Stimulated activated CD4-positive, alpha-beta T cell treated with anti-CD3 and anti-CD28 coated beads, Interleukin-2, amount 100 ng/mL, for 4 hours (primary cell): ENCODE results near the gene BMAL1.
A peak's percentile ranks its signal among the peaks of the same experiment; 100 is the strongest.

Source experiments
- DNase-seq: peaks from one replicate; pipeline ENCODE4 v3.0.0-alpha.2; 2020; ENCODE audit warnings: low read depth

BMAL1 gene

DNA sequence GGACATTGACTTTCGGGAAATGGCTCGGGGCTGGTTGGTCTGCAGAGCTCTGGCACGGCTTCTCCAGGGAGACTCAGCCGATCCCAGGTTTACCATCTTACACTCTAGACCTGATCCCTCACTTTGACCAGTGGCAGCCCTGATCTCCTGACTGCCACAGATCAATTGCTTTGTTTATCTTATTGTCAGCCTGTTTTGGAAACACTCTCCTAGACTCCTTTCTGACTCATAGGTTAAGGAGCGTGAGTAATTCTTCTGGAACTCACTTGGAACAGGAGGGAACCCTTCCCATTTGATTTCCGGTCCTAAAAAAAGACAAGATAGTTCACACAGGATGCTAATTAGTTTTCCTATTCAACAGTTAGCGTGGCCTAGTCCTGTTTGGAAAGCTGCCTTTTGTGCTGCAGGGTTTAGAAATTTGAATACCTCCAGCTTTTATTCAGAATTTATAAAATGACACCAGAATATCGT lies 16.0 kb upstream of the BMAL1 start:
- no peak for DNase-seq

- DNase-seq: no peak
Measured at GRCh38 chr11:13262096-13262495, 15.5 kb upstream of the BMAL1 start.

- DNase-seq: no peak
Measured at GRCh38 chr11:13268791-13269190, 8.8 kb upstream of the BMAL1 start.

GRCh38 chr11:13269775-13270174 lies 7.8 kb upstream of the BMAL1 start:
- no peak for DNase-seq

DNA sequence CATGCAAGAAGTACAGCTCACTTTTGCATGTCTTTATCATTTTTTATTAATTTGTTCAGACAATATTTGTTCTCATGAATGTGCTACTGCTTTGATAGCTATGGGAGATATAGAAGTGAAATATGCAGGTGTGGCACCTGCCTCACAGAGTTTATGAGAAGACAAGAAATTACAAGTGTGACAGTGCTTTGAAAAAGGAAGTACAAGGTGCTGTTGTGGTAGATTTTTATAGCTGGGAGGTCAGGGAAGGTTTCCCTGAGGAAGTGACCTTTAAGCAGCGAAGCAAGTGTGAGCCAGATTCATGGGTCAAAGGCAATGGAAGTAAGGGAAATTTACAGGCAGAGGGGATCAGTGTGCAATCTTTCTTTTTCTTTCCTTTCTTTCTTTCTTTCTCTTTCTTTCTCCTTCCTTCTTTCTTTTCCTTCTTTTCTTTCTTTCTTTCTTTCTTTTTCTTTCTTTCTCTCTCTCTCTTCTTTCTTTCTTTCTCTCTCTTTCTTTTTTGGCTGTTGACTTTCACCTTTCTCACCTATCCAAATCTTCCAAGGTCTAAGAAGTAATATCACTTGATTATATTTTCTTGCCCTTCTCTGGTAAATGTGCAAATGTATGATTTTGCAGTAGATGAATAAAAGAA lies 6.4 kb upstream of the BMAL1 start:
- no peak for DNase-seq

- DNase-seq: no peak
Measured at GRCh38 chr11:13276454-13276831, 1.1 kb upstream of the BMAL1 start.

DNA sequence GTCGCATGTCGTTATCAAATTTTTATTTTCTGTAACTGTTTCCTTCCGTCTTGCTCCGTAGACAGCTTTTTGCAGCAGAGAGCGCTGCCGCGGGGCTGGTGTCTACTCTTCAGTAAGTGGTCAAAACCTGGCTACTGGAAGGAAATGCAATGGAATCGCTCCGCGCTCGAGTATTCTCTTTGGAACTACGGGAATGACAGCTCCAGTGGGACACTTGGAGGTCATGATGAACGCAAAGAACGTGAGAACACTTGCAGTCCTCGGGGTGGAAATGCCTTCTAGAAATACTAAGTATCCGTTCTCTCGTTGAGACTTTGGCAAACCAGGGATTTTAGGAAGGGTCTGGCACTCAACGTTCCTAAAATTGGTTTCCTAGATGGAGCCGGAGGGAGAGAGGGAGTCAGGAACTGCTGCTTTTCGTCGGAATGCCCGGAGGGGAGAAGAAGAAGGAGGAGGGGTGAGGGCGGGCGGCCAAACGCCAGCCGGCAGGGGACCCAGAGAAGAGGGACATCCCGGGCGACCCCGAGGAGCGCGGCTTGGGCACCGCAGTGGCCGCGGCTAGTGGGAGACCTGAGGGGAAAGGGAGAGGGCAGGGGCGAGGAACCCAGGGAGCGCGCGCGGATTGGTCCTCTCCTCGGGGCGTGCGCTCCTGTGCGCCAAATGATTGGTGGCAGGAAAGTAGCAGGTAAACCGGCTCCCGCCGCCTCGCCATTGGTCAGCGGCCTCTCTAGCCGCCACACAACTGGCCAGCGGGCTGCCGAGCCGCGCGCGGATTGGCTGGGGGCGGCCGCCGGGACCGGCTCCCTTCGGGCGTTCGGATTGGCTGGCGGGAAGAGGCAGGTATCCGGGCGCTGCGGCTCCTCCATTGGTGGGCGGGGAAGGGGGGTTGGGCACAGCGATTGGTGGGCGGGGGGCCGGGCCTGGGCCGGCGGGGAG lies 490 bp upstream of the BMAL1 start:
- peak; percentile 92 for DNase-seq

DNA sequence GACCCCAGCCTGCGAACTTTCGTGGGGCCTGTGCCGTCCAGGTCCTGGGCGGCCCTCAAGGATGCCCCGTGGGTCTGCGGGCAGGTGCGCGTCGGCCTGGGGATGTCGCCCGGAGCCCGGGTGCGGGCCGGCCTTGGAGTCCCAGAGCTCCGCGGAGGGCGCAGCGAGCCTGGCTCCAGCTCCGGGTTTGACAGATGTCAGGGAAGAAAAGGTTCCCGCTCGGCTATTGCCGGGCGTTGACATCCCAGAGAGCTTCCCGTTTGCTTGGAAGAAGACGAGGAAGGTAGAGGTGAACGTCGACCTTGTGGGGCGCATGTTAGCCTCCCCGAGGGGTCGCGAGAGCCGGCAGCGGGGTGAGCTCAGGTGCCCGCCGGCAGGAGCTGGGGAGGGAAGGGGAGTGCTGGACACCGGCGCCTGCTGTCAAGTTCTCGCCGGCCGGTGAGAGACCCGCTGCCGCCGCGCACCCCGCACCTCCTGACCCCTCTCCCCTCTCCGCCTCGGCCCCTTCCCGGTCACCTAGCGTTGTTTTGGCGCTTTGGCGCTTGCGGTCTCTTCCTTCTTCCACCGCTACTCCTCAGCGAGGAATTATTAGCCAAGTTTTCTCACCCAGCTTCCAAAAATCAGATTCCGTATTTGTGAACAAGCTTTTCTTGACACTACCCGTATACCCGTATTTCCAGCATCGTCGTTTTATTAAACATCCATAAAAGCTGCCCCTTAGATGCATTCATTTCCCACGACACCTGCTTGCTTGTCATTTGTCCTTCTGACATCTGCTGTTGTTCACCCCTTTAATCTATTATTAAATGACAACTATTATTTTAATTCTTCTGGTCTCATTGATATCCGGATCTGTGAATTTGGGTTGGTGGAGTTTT lies 1.3 kb downstream of the BMAL1 start:
- DNase-seq: no peak

GRCh38 chr11:13279487-13279834 lies 1.9 kb downstream of the BMAL1 start:
- no peak for DNase-seq

DNA sequence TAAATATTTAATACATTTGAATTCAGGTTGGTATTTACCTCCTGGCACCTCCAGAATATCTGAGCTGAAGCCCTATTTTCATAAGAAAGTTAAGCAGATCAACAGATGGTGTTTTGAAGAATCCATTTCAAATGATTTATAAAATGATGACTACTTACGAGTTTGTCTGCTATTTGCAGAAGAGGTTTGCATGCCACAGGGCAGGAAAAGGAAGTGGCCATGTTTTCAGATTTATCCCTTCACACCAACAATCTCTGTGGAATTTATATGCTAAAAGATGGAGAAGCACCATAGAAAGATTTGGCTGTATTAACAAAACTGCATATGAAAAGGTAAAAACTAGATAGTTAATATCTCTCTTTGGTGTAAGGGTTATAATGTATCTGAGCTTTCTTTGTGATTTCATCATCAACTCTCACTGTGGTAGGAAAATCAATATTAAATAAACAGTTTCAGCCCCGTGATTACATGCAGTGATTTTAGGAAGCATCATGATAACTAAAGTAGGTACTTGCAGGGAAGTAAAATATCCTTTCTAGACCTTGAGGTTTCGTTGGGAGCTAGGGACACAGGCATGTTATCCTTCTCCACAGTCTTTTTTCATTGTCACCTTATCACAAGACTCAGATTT lies 2.6 kb downstream of the BMAL1 start:
- DNase-seq: no peak

- DNase-seq: no peak
Measured at GRCh38 chr11:13280777-13281176, 3.2 kb downstream of the BMAL1 start.

GRCh38 chr11:13283636-13284035 lies 6.0 kb downstream of the BMAL1 start:
- DNase-seq: no peak

DNA sequence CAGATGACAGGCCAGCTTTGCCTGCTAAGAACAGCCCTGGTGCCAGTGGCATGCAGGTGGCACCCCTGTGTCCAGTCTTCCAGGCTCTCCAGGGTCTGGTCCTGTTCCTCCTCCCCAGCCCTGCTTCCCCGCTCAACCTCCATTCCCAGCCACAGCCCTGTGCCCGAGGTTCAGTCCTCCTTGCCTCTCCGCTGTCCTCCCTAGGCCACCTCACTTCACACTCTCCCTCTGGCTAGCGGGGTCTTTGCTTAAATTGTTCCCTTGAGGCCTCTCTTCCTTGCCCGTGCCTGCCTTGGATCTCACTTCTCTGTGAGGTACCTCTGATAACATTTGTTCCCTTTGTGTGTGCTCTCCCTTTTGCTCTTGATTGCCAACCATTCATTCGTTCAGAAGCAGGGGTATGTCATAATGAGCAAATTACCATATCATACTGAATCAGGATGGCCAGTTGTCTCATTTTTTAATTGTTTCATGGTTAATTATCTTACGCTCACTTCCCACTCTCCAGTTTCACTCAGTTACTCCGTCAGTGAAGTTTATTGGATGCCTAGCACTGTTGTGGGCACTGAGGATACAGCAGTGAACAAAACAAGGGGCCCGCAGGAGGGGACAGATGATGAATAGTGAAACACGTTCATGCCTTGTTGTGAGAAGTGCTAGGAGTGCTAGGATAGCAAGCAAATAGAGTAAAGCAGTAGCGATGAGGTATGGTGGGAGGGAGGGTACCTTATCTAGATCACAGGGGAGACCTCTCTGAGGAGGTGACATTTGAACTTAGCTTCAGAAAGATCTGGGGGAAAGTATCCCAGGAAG lies 7.4 kb downstream of the BMAL1 start:
- DNase-seq: no peak

- no peak for DNase-seq
Measured at GRCh38 chr11:13286279-13286821, 8.8 kb downstream of the BMAL1 start.

DNA sequence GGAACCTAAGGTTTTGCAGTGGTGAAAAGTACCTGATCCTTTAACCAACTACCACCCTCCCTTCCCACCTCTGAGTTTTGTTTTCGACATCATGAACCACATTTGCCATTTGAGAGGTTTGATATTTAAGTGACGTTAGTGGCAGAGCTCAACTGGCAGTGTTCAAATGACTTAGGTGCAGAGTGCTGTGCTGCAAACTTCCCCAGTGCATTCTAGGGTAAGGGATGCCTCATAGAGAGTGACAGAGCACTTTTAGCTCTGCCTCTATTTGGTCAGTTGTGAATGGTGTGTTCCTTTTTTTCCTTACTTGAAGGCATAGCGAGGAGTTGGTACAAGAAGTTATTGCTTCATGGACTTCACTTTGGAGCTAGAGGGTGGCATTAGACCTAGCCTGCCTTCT lies 9.4 kb downstream of the BMAL1 start:
- DNase-seq: no peak

- DNase-seq: no peak
Measured at GRCh38 chr11:13287681-13288080, 10.1 kb downstream of the BMAL1 start.

DNA sequence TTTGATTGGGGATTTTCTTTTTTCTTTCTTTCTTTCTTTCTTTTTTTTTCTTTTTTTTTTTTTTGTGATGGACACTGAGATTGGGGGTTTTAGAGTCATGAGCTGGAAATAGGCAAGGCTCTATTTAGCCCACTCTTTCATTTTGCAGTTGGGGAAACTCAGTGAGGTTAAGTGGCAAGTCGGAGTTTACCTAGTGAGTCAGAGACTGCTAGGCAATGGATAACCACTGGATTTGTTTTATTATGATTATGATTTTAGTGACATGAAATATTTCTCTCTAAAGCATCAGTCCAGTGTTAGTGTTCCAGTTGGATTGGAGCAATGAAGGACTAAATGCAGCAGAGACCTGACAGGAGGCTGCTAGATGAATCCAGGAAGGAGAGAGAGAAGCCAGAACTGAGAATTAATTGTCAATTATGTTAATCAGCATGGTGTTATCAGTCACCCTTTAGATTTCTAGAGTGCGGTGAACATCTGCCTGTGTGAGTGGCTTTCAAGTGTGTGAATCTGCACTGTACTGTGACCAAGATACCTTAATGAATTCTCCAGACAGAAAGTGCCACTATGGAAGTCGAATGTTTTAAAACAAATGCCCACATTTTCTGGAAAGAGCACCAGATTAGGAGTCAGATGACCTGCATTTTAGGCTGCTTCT lies 10.9 kb downstream of the BMAL1 start:
- DNase-seq: no peak

DNA sequence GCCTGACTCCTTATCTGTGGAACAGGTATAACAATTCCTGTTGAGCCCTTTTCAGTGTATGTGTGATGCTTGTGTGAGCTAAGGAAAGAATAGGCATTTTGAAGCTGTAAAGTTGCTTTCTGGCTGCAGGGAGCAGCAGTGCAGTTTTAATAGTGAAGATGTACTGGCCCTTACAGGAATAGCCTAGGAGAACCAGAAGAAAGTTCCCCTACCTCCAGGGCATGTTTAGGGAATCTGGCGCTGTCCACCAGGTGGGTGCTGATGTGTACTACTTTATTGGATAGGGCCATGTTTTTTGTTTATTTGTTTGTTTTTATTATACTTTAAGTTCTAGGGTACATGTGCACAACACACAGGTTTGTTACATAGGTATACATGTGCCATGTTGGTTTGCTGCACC lies 11.5 kb downstream of the BMAL1 start:
- DNase-seq: no peak

DNA sequence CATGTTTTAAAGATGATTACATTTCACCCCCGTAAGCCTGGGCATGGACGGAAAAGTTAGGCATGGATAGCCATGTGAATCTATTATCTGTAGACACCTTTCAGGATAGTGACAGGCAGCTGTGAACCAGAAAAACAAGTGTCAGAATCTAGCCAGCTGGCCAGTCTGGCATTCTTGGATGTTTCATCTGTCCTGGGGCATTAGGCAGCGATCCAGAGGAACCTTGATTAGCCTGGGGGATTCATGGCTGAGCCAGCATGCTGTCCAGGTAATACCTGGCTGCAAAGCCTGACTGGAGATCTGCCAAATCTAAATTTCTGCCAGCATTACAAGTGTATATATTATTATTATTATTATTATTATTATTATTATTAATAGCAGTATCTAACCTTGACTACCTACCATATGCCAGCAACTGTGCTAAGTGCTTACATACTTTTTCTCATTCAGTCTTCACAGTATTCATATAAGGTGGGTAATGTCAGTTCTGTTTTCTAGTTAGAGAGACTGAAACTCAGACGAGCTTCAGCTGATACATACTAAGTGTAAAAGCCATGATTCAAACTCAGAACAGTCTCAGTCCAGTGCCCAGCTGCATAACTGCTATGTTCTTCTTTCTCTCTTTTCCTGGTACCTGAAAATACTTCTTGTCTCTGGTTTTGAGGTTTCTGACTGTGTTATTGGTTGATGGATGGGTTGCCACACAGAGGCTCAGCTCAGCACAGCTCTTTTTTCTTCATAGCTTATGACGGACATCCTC lies 12.8 kb downstream of the BMAL1 start:
- DNase-seq: no peak

DNA sequence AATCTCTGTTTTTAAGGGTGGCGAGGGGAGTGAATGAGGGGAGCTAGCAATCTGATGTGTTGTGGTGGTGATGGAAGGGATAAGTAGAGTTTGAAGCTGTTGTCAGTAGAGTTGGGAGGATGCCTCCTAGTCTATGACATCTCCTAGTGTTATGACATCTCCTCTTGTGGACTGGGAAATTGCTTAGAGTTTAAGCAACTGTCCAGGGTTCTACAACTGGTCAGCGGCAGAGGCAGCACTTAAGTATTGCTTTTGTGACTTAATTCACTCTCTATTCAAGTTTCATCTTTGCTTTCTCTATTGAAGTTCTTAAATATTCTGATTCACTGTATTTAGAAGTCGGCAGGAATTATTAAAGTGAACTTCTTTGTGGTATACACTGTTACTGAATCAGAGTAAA lies 13.8 kb downstream of the BMAL1 start:
- no peak for DNase-seq
